Tibial artery (tissue), 4 donors: Measurements from ENCODE around the gene METTL15.

Experiments
- DNase-seq, 2 donors: peaks; one replicate each; pipeline ENCODE4 v3.0.0-alpha.2; 2019
- H3K27ac ChIP-seq, 2 donors: fragments of 200-600 bp; sonication (generic) in 1 of 2; 1 replicate in 1 of 2; 2 replicates in 1 of 2; pipeline ENCODE4 v1.5.1; 2018 to 2019; ENCODE audit warnings: mild to moderate bottlenecking in 1 of 2
- H3K27me3 ChIP-seq, 2 donors: fragments of 200-600 bp; sonication (generic) in 1 of 2; one replicate each; pipeline versions ENCODE4 v1.5.1 to v1.6.0; 2016 to 2019
- H3K36me3 ChIP-seq, 3 donors: fragments of 200-600 bp; sonication (generic) in 2 of 3; one replicate each; pipeline ENCODE4 v1.5.1; 2016 to 2019; ENCODE audit warnings: mild to moderate bottlenecking in 2 of 3
- H3K4me1 ChIP-seq, 4 donors: fragments of 200-600 bp; sonication (generic) in 2 of 4; 1 replicate in 3 of 4; 2 replicates in 1 of 4; pipeline ENCODE4 v1.5.1; 2016 to 2019
- H3K4me3 ChIP-seq, 2 donors: fragments of 200-600 bp; sonication (generic) in 1 of 2; 1 replicate in 1 of 2; 2 replicates in 1 of 2; pipeline ENCODE4 v1.5.1; 2018 to 2019; ENCODE audit warnings: mild to moderate bottlenecking in 2 of 2
- H3K9me3 ChIP-seq, 3 donors: fragments of 200-600 bp; sonication (generic) in 1 of 3; one replicate each; pipeline ENCODE4 v1.5.1; 2016 to 2019
- intact Hi-C: fragments of 100-400 bp; cut with DNase I; formaldehyde crosslinking; loops from one replicate; pipeline ENCODE4 v1.15.0; 2023; ENCODE audit warnings: low total_unique reads
- TF ChIP-seq, protein P1 (sequence below), 2 experiments: fragments of 200-600 bp in 1 of 2; fragments of 450-650 bp in 1 of 2; IDR thresholded peaks; one replicate each; pipeline ENCODE4 v1.5.1; 2017 to 2019; ENCODE audit warnings: antibody characterized with exemption in 2 of 2, mild to moderate bottlenecking in 1 of 2, moderate library complexity in 1 of 2

The METTL15 gene

DNA sequence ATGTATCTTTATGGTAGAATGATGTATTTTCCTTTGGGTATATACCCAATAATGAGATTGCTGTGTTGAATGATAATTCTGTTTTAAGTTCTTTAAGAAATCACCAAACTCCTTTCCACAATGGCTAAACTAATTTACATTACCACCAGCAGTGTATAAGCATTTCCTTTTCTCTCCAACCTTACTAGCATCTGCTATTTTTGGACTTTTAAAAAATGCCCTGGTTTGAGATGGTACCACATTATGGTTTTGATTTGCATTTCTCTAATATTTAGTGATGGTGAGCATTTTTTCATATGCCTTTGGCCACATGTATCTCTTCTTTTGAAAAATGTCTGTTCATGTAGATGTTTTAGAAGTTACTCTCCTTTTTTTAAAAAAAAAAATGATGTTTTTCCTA, 142.0 kb downstream of the METTL15 start:
- TF ChIP-seq, protein P1, sequence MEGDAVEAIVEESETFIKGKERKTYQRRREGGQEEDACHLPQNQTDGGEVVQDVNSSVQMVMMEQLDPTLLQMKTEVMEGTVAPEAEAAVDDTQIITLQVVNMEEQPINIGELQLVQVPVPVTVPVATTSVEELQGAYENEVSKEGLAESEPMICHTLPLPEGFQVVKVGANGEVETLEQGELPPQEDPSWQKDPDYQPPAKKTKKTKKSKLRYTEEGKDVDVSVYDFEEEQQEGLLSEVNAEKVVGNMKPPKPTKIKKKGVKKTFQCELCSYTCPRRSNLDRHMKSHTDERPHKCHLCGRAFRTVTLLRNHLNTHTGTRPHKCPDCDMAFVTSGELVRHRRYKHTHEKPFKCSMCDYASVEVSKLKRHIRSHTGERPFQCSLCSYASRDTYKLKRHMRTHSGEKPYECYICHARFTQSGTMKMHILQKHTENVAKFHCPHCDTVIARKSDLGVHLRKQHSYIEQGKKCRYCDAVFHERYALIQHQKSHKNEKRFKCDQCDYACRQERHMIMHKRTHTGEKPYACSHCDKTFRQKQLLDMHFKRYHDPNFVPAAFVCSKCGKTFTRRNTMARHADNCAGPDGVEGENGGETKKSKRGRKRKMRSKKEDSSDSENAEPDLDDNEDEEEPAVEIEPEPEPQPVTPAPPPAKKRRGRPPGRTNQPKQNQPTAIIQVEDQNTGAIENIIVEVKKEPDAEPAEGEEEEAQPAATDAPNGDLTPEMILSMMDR (IDR thresholded peaks at IDR 0.05), result no peak
- no peaks in the 10 kb centered on the region for H3K36me3 ChIP-seq
- H3K27ac ChIP-seq, result no peak overlapping the region
- DNase-seq, result no peak
- no peaks in the 10 kb centered on the region for H3K27me3 ChIP-seq
- H3K9me3 ChIP-seq, result peaks cover 0 to under 1% (median 0%) of the 10 kb centered on the region in 3 donors
- intact Hi-C loops, result no loop called here
- peaks cover 0 to 4% (median 0%) of the 10 kb centered on the region in 4 donors for H3K4me1 ChIP-seq
- no peak overlapping the region for H3K4me3 ChIP-seq

- H3K4me1 ChIP-seq, result peaks cover 0 to 2% (median 0%) of the 10 kb centered on the region in 4 donors
- intact Hi-C loops, result no loop called here
- DNase-seq, result no peak
- no peak overlapping the region for H3K27ac ChIP-seq
- no peaks in the 10 kb centered on the region for H3K27me3 ChIP-seq
- no peaks in the 10 kb centered on the region for H3K36me3 ChIP-seq
- TF ChIP-seq, protein P1 (IDR thresholded peaks at IDR 0.05), result no peak
- no peak overlapping the region for H3K4me3 ChIP-seq
- peaks cover 0 to 11% (median 0%) of the 10 kb centered on the region in 3 donors for H3K9me3 ChIP-seq
These were observed 143.1 kb downstream of the METTL15 start for GRCh38 chr11:28251257-28251656.

- H3K27me3 ChIP-seq, result no peaks in the 10 kb centered on the region
- H3K27ac ChIP-seq, result no peak overlapping the region
- H3K4me3 ChIP-seq, result no peak overlapping the region
- peaks cover 0 to 20% (median 0%) of the 10 kb centered on the region in 3 donors for H3K9me3 ChIP-seq
- no peaks in the 10 kb centered on the region for H3K4me1 ChIP-seq
- no peak for DNase-seq
- TF ChIP-seq, protein P1 (IDR thresholded peaks at IDR 0.05), result no peak
- H3K36me3 ChIP-seq, result peaks cover 0 to 6% (median 0%) of the 10 kb centered on the region in 3 donors
- intact Hi-C loops, result no loop called here
These were observed 149.6 kb downstream of the METTL15 start for GRCh38 chr11:28257761-28258160.

GRCh38 chr11:28259177-28259843, 151.1 kb downstream of the METTL15 start:
- H3K4me3 ChIP-seq, result no peak overlapping the region
- peaks cover 0 to 20% (median 0%) of the 10 kb centered on the region in 3 donors for H3K9me3 ChIP-seq
- no peak overlapping the region for H3K27ac ChIP-seq

DNA sequence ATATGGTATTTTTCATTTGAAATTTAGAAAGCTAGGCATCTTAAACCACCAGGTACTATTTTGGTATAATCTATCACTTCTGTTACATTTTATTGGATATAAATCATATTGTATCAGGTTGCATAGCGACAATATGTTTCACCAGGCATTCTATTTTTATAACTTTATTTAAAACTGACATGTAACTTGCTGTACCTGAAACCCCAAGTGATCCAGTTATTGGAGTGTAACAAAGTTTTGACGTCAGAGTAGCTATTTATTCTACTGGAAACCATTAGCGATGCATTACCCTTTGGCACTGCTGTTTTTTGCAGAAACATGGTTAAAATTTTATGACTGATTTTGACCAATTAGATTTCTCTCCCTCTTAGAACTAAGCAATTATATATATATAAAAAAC, 160.7 kb downstream of the METTL15 start:
- TF ChIP-seq, protein P1 (IDR thresholded peaks at IDR 0.05), result no peak
- DNase-seq, result no peak
- Histone ChIP-seq H3K4me3 (no peak overlapping the region), H3K9me3 (no peaks in the 10 kb centered on the region), H3K27me3 (no peaks in the 10 kb centered on the region), H3K27ac (no peak overlapping the region), H3K36me3 (no peaks in the 10 kb centered on the region), H3K4me1 (no peaks in the 10 kb centered on the region)
- intact Hi-C loops, result no loop called here

More at GRCh38 chr11:28259177-28259843, 151.1 kb downstream of the METTL15 start:
- Histone ChIP-seq H3K27me3 (no peaks in the 10 kb centered on the region), H3K4me1 (no peaks in the 10 kb centered on the region), H3K36me3 (peaks cover 0 to 6% (median 0%) of the 10 kb centered on the region in 3 donors)
- intact Hi-C loops, result no loop called here
- DNase-seq, result no peak
- TF ChIP-seq, protein P1 (IDR thresholded peaks at IDR 0.05), result no peak
